ELR (cell line): Measurements from ENCODE around the gene SLMAP.
A peak's percentile ranks its signal among the peaks of the same experiment; 100 is the strongest.

ENCODE experiments used
- DNase-seq: peaks from one replicate; pipeline ENCODE4 v3.0.0-alpha.2; 2015; ENCODE audit warnings: low read depth

SLMAP gene

DNA sequence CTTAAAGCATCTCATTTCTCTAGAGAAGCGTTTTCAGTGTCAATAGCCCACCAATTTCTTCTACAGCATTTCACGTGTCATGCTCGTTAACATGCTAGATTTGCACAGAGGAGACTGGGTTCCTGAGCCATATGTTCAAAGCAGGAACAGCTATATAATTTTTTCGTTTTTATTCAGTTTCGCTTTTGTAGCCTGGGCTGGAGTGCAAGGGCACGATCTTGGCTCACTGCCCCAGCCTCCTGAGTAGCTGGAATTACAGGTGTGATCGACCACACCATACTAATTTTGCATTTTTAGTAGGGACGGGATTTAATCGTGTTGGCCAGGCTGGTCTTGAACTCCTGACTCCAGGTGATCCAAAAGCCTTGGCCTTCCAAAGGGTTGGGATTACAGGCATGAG is 6.6 kb upstream of the SLMAP start:
- no peak for DNase-seq

DNA sequence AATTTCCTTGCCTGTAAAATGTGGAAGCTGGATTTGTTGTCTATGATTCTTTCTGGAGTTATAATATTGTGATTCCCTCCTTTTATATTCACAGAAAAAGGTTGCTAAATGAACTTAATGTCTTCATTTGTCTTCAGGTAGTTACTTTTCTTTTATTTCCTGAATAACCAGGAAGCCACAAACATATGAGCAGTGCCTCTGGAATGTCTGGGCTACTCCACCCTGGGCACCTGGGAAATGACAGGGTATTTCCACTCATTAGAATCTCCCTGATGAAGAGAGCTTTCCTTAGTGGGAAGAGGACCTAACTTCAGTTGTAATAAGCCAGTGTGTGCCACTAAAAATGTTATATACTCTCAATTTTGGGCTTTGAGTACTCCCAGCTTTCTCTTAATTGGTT is 3.8 kb upstream of the SLMAP start:
- peak; percentile 76 for DNase-seq

DNA sequence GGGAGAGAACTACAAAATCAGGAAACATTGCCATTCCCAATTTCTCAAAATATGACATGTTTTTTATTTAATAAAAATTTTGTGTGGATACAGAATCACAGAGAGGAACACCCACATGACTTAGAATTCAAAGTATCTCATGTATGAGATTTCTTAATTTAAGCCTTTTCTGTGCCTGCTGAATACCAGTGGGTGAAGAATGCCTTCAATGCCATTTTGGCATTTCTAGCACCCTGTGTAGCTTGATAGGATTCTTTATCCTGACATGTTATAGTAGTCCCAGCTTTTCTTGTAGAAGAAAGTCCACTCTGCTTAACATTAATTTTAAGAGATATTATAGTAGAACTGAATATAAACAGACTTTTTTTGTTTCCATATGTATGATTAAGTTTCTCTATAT is 3.1 kb upstream of the SLMAP start:
- DNase-seq: no peak

DNA sequence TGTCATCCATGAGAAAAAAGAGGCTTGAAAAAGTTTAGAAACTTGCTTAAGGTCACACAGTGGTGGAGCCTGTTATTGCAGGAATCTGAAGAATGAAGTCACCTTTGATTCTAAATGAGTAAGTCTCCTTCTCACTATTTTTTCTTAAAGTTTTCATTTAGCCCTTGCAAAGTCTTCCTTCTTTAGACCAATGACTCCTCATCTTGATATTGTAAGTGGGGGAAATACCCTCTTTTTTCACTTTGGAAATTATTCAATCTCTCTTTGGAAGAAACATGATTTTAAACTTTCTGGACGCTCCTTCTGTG is 787 bp upstream of the SLMAP start:
- peak; percentile 79 for DNase-seq

DNA sequence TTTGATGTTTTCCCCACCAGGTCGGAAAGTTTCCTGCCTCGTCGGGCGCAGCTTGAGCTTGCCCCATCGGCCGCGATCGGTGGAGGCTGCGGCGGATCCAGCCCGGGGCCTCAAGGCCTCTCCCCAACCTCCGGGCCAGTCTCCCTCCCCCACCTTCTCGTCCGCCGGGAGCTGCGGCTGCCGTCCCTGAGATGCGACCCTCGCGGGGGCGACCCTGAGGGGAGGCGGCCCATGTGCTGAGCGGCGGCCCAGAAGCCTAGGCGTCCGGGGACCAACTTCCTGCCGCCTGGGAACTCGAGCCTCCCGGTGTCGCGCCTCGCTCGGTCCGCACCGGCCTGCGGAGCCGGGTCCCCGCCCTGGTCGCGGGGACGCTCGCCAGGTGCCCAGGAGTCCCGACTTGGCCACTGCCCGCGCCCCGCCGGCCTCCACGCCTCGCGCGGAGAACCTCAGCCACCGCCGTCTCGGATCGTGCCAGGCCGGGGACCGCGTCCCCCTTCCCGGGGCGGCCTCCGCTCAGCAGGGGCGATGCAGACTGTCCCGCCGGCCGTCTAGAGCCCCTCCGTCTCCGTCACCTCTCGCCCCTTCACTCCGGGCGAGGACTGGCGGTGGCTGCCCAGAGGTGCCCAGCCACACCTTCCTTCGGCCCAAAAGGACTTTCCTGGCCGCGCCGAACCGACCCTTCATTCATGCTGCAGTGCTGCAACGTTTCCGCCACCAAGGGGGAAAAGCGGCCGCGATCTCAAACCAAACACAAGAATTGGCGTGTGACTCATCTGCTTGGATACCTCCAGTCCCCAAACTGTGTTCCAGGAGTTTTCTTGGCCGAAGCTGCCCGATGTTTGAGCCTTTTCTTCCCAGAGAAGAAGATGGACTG is 656 bp downstream of the SLMAP start:
- DNase-seq: peak; percentile 80

DNA sequence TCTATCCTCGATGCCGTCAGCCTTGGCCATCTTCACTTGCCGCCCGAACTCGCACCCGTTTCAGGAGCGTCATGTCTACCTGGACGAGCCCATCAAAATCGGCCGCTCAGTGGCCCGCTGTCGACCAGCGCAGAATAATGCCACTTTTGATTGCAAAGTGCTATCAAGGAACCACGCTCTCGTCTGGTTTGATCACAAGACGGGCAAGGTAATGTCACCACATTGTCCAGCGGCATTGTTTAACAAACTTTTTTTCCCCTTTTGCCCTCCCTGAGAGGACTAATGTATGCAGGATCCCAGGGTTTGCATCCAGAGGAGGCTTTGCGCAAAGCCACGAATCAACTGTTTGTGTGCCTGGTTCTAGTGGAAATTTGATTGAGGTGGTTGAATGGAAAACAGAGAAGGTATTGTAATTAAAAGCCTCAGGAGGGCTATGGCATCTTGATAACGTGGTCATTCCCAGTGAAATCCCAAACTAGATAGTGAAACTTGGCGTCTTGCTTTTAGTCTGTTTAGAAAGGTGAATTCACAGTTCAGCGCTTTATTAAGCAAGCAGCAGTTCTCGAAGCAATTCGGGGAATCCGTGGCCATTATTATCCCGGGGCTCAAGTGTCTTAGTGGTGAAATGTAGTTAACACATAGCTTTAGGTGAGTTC is 1.7 kb downstream of the SLMAP start:
- DNase-seq: peak; percentile 42

DNA sequence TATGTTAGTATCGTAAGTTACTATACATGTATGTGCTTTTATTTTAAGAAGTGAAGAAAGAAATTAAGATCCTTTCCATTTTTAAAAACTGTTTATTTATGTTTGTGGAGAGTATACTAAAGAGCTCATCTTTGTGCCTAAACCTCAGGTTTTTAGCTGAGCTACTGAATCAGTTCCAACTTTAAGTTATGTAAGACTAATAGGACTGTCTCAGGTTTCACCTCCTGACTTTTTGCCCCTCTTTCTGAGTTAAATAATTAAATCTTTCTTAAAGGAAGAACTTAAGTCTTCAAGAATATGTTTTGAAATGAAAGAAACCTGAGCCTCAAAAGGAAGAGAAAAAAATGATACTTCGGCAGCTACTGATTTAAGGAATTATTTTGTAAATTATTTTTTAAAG is 2.6 kb downstream of the SLMAP start:
- peak; percentile 31 for DNase-seq

DNA sequence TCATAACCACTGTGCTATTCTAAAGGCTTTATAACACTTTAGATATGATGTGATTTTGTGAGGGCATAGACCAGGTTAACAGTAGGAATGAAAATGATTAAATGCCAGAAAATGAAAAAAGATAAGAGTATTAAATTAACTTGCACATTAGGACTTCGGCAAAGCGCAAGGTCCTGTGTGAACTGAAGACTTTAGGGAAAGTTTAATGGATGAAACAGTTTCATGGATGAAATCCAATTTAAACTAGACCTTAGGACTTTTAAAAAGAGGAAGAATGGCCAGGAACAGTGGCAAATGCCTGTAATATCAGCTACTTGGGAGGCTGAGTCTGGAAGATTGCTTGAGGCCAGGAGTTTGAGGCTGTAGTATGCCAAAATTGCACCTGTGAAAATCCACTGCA is 8.7 kb downstream of the SLMAP start:
- DNase-seq: no peak

DNA sequence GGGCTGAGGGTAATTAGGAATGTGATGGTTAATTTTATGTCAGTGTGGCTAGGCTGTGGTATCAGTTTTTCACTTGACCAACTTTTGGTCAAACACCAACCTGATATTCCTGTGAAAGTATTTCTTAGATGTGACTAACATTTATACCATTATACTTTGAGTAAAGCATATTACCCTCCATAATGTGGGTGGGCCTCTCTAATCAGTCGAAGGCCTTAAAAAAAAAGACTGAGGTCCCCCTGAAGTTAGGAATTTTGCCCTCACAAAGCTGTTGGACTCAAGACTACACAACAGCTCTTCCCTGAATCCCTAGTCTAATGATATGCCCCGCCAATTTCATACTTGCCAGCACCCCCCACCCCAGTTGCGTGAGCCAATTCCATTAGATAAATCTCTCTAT is 12.5 kb downstream of the SLMAP start:
- no peak for DNase-seq

DNA sequence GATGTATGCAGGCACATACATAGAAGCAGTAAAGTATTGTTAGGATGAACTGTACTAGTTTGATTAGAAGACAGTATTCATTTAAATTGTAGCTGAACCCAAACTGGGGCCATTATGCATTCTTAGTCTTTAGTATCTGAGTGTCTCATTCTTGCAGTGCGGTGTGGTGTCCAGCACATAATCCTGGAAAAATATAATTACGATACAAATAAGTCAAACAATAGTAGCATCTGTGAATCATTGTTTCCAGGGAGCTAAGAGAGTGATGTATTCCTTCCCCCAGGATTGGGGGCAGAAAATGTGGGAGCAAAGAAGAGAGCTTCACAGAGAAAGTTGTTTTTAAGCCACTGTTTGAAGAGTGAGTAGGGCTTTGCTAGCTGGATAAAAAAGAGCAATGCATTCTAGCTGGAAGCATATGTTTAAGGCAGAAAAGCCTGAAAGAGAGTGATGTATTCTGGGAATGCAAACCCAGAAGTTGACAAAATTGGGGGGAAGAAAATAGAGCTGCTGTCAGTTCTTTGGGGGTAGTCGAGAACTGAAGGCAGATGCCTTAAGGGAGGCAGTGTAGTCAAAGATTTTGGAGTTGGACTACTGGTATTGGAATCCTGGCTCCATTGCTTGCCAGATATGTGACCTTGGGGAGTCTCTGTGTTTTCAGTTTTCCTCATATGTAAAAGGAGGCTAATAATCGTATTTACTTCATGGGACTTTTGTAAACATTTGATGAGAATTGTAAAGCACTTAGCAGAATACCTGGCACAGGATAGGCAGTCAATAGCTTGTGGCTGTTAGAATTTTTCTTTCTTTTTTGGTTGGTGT is 14.1 kb downstream of the SLMAP start:
- DNase-seq: no peak

DNA sequence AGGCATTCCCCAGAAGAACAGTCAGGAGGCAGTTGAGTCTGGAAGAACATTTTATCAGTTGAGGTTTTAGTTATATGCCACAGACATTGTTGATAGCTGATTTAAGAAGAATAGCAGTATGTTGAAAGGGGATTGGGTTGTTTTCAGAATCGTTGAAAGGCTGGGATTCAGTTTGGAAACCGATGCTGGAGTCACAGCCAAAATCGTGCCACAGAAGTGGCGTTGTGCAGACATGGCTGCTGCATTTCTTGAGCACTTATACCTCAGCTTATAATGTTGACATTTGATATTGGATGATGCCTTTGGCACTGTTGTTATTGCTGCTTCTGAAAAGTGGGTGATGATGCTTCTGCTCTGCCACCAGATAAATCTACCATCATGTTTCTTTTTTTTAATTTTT is 16.1 kb downstream of the SLMAP start:
- no peak for DNase-seq

DNA sequence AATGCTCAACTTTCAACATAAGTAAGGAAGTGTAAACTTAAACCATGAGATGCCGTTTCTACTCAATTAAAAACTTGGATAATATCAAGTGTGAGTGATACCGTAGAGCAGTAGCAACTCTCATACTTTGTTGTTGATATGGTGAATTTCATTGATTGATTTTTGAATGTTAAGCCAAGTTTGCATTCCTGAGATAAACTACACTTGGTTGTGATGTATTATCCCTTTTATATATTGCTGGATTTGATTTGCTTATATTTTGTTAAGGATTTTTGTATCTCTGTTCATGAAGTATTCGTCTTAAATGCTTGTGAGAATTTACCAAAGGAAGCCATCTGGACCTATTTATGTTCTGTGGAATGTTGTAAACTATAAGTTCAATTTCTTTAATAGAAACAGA is 21.7 kb downstream of the SLMAP start:
- DNase-seq: no peak

DNA sequence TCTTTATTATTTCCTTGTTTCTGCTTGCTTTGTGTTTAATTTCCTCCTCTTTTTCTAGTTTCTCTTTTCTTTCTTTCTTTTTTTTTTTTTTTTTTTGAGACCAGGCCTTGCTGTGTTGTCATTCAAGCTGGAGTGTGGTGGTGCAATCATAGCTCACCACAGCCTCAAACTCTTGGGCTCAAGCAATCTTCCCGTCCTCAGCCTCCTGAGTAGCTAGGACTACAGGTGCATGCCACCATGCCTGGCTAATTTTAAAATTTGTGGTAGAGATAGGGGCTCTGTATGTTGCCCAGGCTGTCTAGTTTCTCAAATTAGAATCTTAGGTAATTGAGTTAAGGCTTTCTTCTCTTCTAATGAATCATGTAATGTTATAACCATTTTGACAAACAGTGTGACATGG is 22.4 kb downstream of the SLMAP start:
- DNase-seq: no peak

DNA sequence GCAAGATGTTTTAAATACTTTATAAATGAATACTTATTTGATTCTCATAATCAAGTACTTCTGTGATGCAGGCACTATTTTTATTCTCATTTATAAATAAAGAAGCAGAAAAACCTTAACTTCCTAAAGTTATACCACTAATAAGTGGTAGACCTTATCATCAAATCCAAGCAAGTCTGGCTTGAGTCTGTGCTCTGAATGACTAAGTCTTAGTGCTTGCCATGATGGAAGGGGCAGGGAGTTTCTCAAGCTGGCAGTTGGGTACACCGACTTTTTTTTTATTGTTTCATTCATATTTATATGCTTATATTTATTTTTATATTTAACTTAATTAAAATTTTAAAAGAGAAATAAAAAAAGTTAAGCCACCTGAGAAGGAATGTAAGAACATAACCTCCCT is 23.6 kb downstream of the SLMAP start:
- no peak for DNase-seq

DNA sequence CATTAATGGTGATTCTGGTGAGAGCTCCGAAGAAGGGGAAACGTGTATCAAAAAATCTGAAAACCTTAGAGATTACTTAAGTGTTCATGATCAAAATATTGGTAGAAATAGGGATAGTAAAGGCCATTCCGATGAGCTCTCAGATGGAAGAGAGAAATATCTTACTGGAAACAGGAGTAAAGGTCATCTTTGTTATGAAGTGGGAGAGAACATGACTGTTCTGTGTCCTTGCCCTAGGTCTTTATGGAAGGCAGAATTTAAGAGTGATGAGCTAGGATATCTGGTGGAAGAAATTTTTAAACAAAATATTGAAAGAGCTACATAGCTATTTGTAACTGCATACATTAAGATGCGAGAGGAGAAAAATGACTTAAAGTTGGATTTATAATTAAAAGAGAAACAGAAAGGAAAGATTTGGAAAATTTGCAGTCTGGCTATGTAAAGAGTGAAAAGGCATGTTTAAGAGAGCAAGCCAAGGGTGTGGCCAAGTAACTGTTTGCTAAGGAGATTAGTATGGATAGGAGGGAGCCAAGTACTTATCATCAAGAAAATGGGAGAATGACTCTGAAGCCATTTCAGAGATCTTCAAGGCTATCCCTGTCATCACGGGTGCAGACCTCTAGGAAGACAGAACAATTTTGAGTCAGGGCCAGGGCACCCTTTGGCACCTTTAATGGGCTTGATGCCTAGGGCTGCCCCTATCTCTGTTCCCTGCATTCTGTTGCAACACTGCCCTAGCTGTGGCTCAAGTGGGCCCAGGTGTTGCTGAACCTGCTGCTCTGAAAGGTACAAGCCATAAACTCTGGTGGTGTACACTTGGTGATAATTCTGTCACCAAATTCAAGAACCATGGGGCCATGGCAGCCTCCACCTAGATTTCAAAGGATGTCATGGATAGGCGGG is 27.3 kb downstream of the SLMAP start:
- DNase-seq: no peak

DNA sequence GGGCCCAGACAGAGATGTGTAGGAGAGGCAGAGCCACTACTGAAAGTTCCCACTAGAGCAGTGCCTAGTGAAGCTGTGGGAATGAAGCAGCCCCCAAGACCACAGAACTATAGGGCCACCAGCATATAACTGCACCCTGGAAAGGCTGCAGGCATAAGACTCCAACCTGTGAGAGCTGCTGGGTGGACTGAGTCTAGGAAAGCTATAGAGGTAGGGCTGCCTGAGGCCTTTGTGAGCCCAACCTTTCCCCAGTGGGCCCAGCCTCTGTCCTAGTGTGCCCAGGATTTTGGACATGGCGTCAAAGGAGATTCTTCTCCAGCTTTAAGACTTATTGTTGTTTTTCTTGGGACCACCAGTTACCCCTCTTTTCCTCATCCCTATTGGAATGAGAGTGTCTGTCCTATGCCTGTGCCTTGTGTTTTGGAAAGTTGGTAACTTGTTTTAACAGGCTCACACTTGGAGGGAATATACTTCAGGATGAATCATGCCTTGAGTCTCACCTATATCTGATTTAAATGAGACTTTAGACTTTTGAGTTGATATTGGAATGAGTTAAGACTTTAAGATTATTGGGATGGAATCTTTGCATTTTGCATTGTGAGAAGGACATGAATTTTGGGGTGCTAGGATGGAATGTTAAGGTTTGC is 28.1 kb downstream of the SLMAP start:
- no peak for DNase-seq

DNA sequence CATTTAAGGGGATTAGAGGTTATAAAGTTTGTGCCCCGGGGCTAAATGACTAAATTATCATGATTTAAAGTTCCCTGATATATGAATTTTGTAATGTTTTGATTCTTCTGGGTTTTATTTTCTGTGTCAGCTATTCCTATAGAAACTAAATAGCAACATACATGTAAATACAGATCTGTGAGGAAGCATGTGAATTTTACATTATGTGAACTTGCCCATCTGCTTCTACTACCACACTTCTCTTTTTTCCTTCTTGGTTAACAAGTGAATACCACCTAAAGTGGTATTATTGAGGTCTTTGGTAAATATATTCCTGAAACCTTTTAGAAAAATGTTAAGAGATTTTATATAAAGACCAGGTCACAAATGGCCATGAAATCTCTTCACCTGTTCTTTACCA is 29.3 kb downstream of the SLMAP start:
- DNase-seq: no peak

DNA sequence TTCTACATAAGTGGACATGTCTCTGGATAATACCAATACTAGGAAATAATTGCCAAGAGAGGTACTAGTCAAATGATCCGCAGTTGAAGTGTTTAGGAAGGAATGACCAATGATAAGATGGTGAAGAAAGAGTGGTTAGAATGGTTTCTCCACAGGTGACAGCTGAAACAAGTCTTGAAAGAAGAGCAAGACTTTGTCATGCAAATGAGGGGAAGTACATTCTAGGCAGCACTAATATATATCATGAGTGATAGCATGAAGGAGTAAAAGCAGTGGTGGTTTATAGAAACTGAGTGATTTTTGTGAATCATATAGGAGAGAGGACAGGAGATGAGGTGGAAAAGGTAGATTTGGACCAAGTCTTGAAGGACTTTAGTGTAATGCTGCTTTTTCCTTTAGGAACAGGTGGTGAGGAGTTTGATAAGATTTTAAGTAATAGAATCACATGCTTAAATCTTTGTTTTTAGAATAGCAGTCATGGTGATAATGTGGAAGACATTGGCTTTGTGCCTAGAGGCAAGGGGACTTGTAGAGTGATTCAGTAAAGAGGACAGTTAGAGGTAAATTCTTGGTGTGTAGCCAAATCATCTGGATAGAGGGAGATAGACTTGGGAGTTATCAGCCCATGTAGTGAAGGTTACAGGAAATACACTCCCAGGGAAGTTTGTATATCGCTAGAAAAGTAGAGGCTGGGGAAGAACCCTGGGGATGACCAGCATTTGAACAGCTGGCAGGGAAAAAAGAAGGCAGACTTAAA is 31.9 kb downstream of the SLMAP start:
- no peak for DNase-seq

DNA sequence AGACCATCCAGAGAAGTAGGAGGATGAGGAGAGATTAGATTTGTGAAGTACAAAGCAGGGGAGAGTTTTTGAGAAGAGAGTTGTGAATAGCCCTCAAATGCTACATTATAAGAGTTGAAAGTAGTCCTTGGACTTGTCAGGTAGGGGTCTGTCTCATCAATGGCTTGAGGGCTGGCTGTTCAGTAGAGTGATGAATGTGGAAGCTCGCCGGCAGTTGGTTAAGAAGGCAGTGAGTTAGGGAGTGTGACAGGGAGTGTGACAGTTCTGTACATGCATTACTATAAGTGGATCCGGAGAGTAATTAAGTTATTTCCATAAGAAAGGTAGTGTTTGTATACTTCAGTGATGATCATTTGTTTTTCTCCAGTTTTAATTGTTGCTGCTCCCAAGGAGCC is 32.5 kb downstream of the SLMAP start:
- no peak for DNase-seq

DNA sequence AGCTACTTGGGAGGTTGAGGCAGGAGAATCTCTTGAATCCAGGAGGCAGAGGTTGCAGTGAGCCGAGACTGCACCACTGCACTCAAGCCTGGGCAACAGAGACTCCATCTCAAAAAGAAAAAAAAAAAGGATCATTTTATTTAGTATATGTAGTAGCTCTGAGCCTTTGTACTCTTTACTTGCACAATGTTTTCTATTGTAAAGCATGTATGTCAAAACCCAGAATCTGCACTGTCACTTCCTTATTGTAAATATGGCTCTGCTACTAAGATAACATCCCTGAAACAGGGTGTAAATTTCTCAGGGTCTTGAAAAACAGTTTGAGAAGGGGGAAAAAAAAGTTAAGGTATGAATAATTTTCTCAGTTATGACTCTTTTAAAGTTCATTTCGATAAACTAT is 35.1 kb downstream of the SLMAP start:
- no peak for DNase-seq

DNA sequence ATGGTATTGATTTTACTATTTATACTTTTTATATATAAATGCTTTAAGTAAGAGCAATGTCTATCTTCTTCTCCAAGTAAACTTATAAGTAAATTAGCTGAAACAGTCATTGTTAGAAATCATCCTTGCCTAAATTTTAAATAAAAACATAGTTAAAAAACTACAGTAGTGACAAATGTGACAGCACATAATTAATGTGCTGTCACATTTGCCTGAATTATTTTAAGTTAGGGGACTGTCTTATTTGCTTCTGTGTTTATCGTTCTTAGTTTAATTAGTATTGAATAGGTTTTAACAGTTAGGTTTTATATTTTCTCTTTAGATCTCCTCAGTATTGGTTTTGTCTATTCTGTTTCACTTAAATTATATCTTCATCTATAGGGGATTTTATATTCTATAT is 36.1 kb downstream of the SLMAP start:
- no peak for DNase-seq
